Muscle layer of colon (tissue), 2 donors: ENCODE measurements around the gene HHAT.

ENCODE experiments used
- H3K27ac ChIP-seq: one replicate; pipeline ENCODE4 v1.7.0; 2013; ENCODE audit warnings: low read depth, mild to moderate bottlenecking, low read length, moderate library complexity
- H3K27me3 ChIP-seq, 2 donors: one replicate each; pipeline ENCODE4 v1.7.0; 2013; ENCODE audit warnings: low read length in 2 of 2, mild to moderate bottlenecking in 2 of 2; ENCODE audit not compliant: insufficient read depth in 2 of 2, control insufficient read depth in 1 of 2
- H3K36me3 ChIP-seq: one replicate; pipeline ENCODE4 v1.7.0; 2013; ENCODE audit warnings: mild to moderate bottlenecking, low read length; ENCODE audit not compliant: insufficient read depth
- H3K4me1 ChIP-seq: one replicate; pipeline ENCODE4 v1.7.0; 2013; ENCODE audit warnings: mild to moderate bottlenecking, low read length; ENCODE audit not compliant: insufficient read depth
- H3K4me3 ChIP-seq, 2 donors: one replicate each; pipeline ENCODE4 v1.7.0; 2013; ENCODE audit warnings: low read length in 2 of 2, low read depth in 1 of 2, mild to moderate bottlenecking in 1 of 2, moderate library complexity in 1 of 2
- H3K9ac ChIP-seq: one replicate; pipeline ENCODE4 v1.7.0; 2013; ENCODE audit warnings: low read length
- H3K9me3 ChIP-seq: one replicate; pipeline ENCODE4 v1.7.0; 2013; ENCODE audit warnings: mild to moderate bottlenecking, low read length
- donor health status: abdominal sarcoma.
- donor health status: Adenocarcinoma of cecum.

The HHAT gene

GRCh38 chr1:210298936-210299335 lies 29.8 kb upstream of the HHAT start:
- H3K4me1 ChIP-seq = peaks cover 36% of the 10 kb centered on the region
- H3K4me3 ChIP-seq = no peak overlapping the region
- H3K36me3 ChIP-seq = no peaks in the 10 kb centered on the region
- H3K27me3 ChIP-seq = no peaks in the 10 kb centered on the region
- no peak overlapping the region for H3K27ac ChIP-seq
- no peaks in the 10 kb centered on the region for H3K9me3 ChIP-seq
- no peak overlapping the region for H3K9ac ChIP-seq

GRCh38 chr1:210299501-210299900 lies 29.2 kb upstream of the HHAT start:
- no peaks in the 10 kb centered on the region for H3K36me3 ChIP-seq
- H3K4me3 ChIP-seq = no peak overlapping the region
- H3K9me3 ChIP-seq = no peaks in the 10 kb centered on the region
- H3K27ac ChIP-seq = no peak overlapping the region
- H3K9ac ChIP-seq = no peak overlapping the region
- peaks cover 32% of the 10 kb centered on the region for H3K4me1 ChIP-seq
- H3K27me3 ChIP-seq = no peaks in the 10 kb centered on the region

DNA sequence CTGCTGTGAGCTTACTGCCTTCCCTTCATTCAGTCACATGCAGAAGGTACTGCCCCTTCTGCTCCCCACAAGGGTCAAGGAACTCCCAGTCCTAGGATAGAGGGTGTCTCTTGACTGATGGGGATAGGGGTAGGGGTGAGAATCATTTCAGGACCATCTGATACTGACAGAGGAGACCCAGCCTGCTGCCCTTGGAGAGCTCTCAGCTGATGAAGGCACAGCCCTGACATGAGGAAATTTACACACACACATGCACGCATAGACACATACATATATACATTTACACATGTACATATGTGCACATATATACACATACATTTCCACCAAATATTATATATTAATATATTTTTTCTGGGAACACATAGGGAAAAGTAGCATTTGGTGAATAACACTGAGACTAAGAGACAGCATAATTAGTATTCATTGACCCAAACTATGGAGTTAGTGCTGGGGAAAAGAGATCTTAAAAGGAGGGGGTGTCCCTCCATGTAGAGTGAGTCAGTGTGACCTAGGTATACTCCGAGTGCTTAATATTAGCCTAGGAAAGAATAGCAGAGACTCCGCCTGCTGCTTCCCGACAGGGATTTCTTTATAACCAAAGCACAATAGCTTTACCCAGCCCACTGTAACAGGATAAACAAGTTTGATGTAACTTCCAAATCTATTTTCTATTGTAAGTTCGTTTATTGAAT lies 27.6 kb upstream of the HHAT start:
- Histone ChIP-seq H3K36me3 (no peaks in the 10 kb centered on the region), H3K4me3 (peak overlapping the region in 1 of 2 donors; percentile 35), H3K27me3 (no peaks in the 10 kb centered on the region), H3K9ac (no peak overlapping the region), H3K4me1 (peaks cover 17% of the 10 kb centered on the region), H3K27ac (no peak overlapping the region), H3K9me3 (no peaks in the 10 kb centered on the region)

- no peaks in the 10 kb centered on the region for H3K36me3 ChIP-seq
- no peak overlapping the region for H3K27ac ChIP-seq
- no peaks in the 10 kb centered on the region for H3K27me3 ChIP-seq
- H3K4me1 ChIP-seq = peaks cover 16% of the 10 kb centered on the region
- no peak overlapping the region for H3K9ac ChIP-seq
- peak overlapping the region in 1 of 2 donors; percentile 35 for H3K4me3 ChIP-seq
- H3K9me3 ChIP-seq = no peaks in the 10 kb centered on the region
Measured at GRCh38 chr1:210301615-210302000, 27.1 kb upstream of the HHAT start.

DNA sequence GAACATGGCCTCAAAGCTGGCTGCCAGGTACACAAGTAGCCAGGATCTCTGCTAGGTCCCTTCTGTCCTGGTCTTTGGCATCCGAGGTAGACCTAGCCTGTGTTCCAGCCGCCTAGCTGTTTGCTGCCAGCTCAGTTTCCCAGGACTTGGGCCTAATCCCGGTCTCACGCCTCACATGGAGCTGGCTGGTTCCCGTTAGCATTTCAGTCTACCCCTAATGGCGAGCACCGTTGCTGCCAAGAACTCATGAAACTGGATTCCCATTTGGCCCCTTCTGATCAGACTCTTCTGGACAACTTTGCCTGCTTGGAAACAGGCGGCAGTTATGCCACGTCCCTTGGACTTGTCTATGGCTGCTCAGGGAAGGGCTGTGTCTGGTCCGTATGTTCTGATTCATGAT lies 26.2 kb upstream of the HHAT start:
- Histone ChIP-seq H3K27ac (no peak overlapping the region), H3K27me3 (no peaks in the 10 kb centered on the region), H3K4me3 (no peak overlapping the region), H3K9ac (no peak overlapping the region), H3K4me1 (peaks cover 16% of the 10 kb centered on the region), H3K36me3 (no peaks in the 10 kb centered on the region), H3K9me3 (no peaks in the 10 kb centered on the region)

GRCh38 chr1:210303391-210303790 lies 25.3 kb upstream of the HHAT start:
- no peaks in the 10 kb centered on the region for H3K36me3 ChIP-seq
- H3K4me1 ChIP-seq = peaks cover 16% of the 10 kb centered on the region
- no peaks in the 10 kb centered on the region for H3K9me3 ChIP-seq
- no peak overlapping the region for H3K9ac ChIP-seq
- no peaks in the 10 kb centered on the region for H3K27me3 ChIP-seq
- no peak overlapping the region for H3K27ac ChIP-seq
- H3K4me3 ChIP-seq = no peak overlapping the region

DNA sequence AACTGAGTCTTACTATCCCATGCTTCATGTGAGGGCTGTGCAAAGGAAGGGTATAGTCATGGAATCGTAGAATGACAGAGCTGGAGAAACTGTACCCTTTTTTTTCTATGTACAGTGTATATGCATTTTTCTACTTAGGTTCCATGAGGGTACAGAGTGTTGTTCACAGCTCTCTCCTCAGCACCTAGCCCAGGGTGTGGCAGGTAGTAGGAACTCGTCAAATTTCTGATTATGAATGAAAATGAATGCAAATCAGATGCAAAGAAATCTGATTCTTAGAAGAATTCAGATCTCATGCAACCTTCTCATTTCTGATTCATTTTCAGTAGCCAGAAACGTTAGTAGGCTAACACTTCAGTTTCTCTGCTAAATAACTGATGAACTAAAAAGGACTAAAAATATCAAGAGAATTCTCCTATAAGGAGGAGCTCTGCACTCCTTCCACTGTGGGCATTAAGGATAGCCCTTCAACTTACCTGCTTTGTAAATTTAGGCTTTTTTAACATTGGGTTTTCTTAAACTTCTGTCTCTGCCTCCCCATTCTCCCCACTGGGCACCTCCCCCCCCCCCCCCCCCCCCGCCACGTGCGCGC lies 18.0 kb upstream of the HHAT start:
- Histone ChIP-seq H3K27me3 (no peaks in the 10 kb centered on the region), H3K4me3 (no peak overlapping the region), H3K4me1 (peaks cover 4% of the 10 kb centered on the region), H3K36me3 (no peaks in the 10 kb centered on the region), H3K9ac (no peak overlapping the region), H3K9me3 (no peaks in the 10 kb centered on the region), H3K27ac (no peak overlapping the region)

DNA sequence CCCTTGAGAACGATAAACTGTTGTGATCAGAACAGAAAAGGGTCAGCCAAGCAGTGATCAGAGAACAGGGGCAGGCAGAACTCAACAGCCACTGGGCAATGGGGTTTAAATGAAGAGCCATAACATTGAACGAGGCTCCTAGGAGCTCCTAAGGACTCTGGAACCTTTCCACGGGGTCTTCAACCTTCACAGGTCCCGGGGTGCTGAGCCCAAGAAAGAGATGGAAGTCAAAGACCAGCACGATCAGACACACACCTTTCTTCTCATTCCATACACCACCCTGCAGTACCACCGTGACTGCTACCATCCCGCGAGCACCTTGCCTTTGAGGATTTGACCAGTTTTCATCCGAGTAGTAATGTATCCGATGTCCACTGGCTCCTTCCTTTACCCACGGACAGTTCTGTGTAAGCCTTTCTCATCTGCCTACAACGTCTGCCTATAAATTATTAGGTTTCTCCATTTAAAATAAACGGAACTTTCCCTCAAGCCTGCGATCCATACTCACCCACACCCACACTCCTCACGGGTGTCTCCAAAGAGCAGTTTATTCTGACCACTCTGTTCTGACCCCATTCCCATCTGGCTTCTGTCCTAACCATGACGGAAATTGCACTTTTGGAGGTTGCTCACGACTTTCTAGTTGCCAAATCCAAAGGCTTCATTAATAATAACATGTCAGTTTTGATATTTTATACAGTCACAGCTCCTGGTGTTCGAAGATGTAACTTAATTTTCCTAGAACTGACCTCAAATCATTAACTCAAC lies 16.8 kb upstream of the HHAT start:
- H3K27ac ChIP-seq = no peak overlapping the region
- no peak overlapping the region for H3K9ac ChIP-seq

DNA sequence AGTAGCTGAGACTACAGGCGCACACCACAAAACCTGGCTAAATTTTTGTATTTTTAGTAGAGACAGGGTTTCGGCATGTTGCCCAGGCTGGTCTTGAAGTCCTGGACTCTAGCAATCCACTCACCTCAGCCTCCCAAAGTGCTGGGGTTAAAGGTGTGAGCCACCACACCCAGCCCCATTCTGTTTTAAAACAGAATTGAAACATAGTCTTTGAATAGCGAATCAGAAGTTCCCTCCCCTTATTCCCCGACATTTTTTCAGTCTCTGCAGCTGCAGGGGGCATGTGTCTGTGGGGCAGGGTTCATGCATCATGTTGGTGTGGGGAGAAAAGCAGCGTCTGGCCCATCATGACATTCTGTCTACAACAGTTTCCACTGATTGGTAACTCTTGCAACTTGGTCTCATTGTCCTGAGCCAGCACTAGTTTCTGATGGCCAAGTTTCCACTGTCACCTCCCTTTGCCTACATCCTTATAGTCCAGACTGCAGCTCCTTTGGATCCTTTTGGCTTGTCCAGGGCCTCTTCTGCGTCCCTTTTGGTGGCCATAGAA lies 15.6 kb upstream of the HHAT start:
- H3K9ac ChIP-seq = no peak overlapping the region

More for the DNA sequence above, 16.8 kb upstream of the HHAT start:
- H3K9me3 ChIP-seq = no peaks in the 10 kb centered on the region
- H3K27me3 ChIP-seq = no peaks in the 10 kb centered on the region
- peaks cover 4% of the 10 kb centered on the region for H3K4me1 ChIP-seq
- peak overlapping the region; percentile 11 to 55 for H3K4me3 ChIP-seq
- H3K36me3 ChIP-seq = no peaks in the 10 kb centered on the region

GRCh38 chr1:210313921-210314320 lies 14.8 kb upstream of the HHAT start:
- H3K27me3 ChIP-seq = no peaks in the 10 kb centered on the region
- no peaks in the 10 kb centered on the region for H3K36me3 ChIP-seq
- H3K9me3 ChIP-seq = no peaks in the 10 kb centered on the region

More for the DNA sequence above, 15.6 kb upstream of the HHAT start:
- H3K36me3 ChIP-seq = no peaks in the 10 kb centered on the region
- no peak overlapping the region for H3K4me3 ChIP-seq
- H3K9me3 ChIP-seq = no peaks in the 10 kb centered on the region
- peaks cover 4% of the 10 kb centered on the region for H3K4me1 ChIP-seq
- no peaks in the 10 kb centered on the region for H3K27me3 ChIP-seq
- no peak overlapping the region for H3K27ac ChIP-seq

DNA sequence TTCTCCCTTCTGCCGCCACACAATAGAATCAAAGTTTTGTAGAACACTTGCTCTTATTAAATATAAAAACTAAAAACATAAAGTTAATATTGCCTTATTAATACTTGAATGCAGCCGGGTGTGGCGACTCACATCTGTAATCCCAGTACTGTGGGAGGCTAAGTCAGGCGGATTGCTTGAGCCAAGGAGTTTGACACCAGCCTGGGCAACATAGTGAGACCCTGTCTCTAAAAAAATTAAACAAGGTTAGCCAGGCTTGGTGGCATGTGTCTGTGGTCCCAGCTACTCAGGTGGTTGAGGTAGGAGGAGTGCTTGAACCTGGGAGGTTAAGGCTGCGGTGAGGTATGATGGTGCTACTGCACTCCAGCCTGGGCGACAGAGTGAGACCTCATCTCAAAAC lies 13.2 kb upstream of the HHAT start:
- H3K4me1 ChIP-seq = peaks cover 4% of the 10 kb centered on the region
- H3K36me3 ChIP-seq = no peaks in the 10 kb centered on the region
- no peak overlapping the region for H3K9ac ChIP-seq
- H3K9me3 ChIP-seq = no peaks in the 10 kb centered on the region
- no peaks in the 10 kb centered on the region for H3K27me3 ChIP-seq
- H3K4me3 ChIP-seq = no peak overlapping the region
- H3K27ac ChIP-seq = no peak overlapping the region

More at GRCh38 chr1:210313921-210314320, 14.8 kb upstream of the HHAT start:
- H3K4me3 ChIP-seq = no peak overlapping the region
- H3K4me1 ChIP-seq = peaks cover 4% of the 10 kb centered on the region
- no peak overlapping the region for H3K9ac ChIP-seq
- no peak overlapping the region for H3K27ac ChIP-seq
